ENCODE data around the gene MRPL55. TPM values are rescaled to one million over a fixed set of nuclear protein-coding genes. Genes with fewer than 3 reads are reported as not detected.
A peak's percentile ranks its signal among the peaks of the same experiment; 100 is the strongest.

MRPL55 gene
- total RNA-seq, 4 donors from 2014 or later: 70.1 to 99.6 (median 80.8) TPM

GRCh38 chr1:228074954-228075730, 34.0 kb downstream of the MRPL55 start:
- Histone ChIP-seq H3K9me3 (no peaks in the 10 kb centered on the region), H3K36me3 (no peaks in the 10 kb centered on the region), H3K4me1 (no peaks in the 10 kb centered on the region), H3K27ac (no peak overlapping the region), H3K4me3 (no peak overlapping the region), H3K27me3 (no peaks in the 10 kb centered on the region)
- TF ChIP-seq CTCF (IDR thresholded peaks at IDR 0.05) (no peak), POLR2A (IDR thresholded peaks at IDR 0.05) (no peak)
- DNase-seq: peak in 2 of 3 donors; percentile 43 to 44

GRCh38 chr1:228073857-228074545, 35.1 kb downstream of the MRPL55 start:
- DNase-seq: peak in 2 of 3 donors; percentile 46 to 51

GRCh38 chr1:228073061-228073856, 35.8 kb downstream of the MRPL55 start:
- Histone ChIP-seq H3K4me1 (no peaks in the 10 kb centered on the region), H3K27ac (no peak overlapping the region), H3K4me3 (no peak overlapping the region), H3K9me3 (no peaks in the 10 kb centered on the region), H3K27me3 (no peaks in the 10 kb centered on the region), H3K36me3 (no peaks in the 10 kb centered on the region)
- TF ChIP-seq CTCF (IDR thresholded peaks at IDR 0.05) (no peak), POLR2A (IDR thresholded peaks at IDR 0.05) (no peak)
- DNase-seq: peak in 2 of 3 donors; percentile 37 to 41

More at GRCh38 chr1:228073857-228074545, 35.1 kb downstream of the MRPL55 start:
- no peak for TF ChIP-seq CTCF (IDR thresholded peaks at IDR 0.05)
- no peak for TF ChIP-seq POLR2A (IDR thresholded peaks at IDR 0.05)
- H3K27me3 ChIP-seq: no peaks in the 10 kb centered on the region
- H3K27ac ChIP-seq: no peak overlapping the region
- H3K4me1 ChIP-seq: no peaks in the 10 kb centered on the region
- no peaks in the 10 kb centered on the region for H3K36me3 ChIP-seq
- H3K4me3 ChIP-seq: no peak overlapping the region
- H3K9me3 ChIP-seq: no peaks in the 10 kb centered on the region

GRCh38 chr1:228072658-228073043, 36.4 kb downstream of the MRPL55 start:
- no peak overlapping the region for H3K27ac ChIP-seq
- no peaks in the 10 kb centered on the region for H3K4me1 ChIP-seq
- H3K27me3 ChIP-seq: no peaks in the 10 kb centered on the region
- no peaks in the 10 kb centered on the region for H3K36me3 ChIP-seq
- no peak overlapping the region for H3K4me3 ChIP-seq
- H3K9me3 ChIP-seq: no peaks in the 10 kb centered on the region
- TF ChIP-seq POLR2A (IDR thresholded peaks at IDR 0.05): no peak
- TF ChIP-seq CTCF (IDR thresholded peaks at IDR 0.05): no peak
- DNase-seq: peak in 2 of 3 donors; percentile 36 to 38

GRCh38 chr1:228071839-228072657, 37.1 kb downstream of the MRPL55 start:
- no peaks in the 10 kb centered on the region for H3K9me3 ChIP-seq
- no peaks in the 10 kb centered on the region for H3K36me3 ChIP-seq
- H3K27me3 ChIP-seq: no peaks in the 10 kb centered on the region
- no peak overlapping the region for H3K27ac ChIP-seq
- TF ChIP-seq CTCF (IDR thresholded peaks at IDR 0.05): no peak
- TF ChIP-seq POLR2A (IDR thresholded peaks at IDR 0.05): no peak
- DNase-seq: peak in 1 of 3 donors; percentile 27
- no peak overlapping the region for H3K4me3 ChIP-seq
- H3K4me1 ChIP-seq: no peaks in the 10 kb centered on the region

Data from Peyer's patch (tissue), 4 donors.